ENCODE measurements around the gene MGRN1.

The MGRN1 gene

GRCh38 chr16:4624015-4624826 is at the start of gene MGRN1:
TSS of gene MGRN1 (plus strand) at chr16:4624826. CDS start at chr16:4624961, 135 bp downstream.
- DNase-seq = peak; percentile 76 to 82

DNA sequence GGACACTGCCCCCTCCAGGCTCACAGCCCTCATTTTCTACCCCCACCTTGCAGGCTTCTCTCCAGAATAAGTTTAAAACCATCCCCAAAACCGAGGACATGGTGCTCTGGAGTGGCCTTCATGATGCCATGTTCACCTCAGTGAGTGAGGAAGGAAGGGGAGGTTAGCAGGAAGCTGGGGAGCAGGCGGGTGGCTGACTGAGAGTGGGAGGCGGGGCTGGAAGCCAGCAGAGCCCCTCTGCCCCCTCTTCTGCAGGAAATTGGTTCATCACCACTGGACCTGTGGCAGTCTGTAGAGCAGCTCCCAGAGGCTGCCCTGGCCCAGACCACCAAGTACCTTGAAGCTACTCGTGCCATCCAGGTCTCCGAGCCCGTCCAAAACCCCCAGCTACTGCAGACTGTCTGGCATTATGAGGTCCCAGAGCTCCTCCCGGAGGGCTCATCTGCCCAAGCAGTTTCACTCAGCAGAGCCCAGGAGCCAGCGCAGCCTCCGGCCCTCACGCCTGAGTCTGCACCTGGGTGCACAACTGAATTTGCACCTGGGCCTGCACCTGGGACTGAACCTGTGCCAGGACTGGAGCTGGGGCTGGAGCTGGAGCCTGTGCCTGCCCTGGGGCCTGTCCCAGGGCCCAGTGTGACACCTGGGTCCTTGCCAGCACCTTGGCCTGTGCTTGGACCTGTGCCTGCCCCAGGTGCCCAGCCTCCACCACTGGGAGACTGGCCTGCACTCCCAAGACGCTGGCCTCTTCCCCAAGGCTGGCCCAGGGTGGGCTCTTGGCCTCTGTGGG is 49.5 kb upstream of the MGRN1 start:
- DNase-seq = no peak

- DNase-seq = no peak
These were observed 48.6 kb upstream of the MGRN1 start for GRCh38 chr16:4576008-4576407.

DNA sequence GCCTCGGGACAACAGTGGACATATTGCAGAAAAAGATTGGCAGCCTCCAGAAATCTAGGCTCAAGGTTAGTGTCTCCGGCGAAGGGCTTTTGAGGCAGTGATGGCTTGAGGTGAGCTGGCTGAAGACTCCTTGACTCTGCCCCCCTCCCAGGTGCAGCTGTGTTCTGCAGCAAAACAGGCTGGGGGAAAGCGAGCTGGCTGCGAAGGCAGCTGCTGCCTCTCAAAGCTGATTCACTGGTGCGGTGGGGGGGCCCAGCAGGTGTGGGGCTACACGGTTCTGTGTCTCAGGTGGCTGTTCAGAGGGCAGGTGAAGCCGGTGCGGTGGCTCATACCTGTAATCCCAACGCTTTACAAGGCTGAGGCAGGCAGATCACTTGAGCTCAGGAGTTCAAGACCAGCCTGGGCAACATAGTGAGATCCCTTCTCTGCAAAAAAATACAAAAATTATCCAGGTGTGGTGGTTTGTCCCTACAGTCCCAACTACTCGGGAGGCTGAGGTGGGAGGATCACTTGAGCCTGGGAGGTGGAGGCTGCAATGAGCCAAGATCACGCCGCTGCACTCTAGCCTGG is 45.6 kb upstream of the MGRN1 start:
- no peak for DNase-seq

DNA sequence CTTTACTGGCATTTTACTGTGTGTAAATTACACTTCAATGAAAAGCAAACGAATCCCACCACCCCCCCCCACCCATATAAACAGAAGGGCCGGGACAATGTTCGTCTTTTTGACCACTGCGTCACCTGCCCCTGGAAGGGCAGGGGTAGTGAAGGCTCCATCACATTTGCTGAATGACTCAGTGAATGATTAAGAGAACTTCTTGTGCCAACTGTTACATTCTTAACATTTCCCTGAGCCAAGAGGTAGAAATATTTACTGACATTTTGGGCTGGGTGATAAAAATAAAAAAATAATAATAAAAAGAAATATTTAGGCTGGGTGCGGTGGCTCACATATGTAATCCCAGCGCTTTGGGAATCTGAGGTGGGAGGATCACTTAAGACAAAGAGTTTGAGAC is 44.4 kb upstream of the MGRN1 start:
- DNase-seq = no peak

DNA sequence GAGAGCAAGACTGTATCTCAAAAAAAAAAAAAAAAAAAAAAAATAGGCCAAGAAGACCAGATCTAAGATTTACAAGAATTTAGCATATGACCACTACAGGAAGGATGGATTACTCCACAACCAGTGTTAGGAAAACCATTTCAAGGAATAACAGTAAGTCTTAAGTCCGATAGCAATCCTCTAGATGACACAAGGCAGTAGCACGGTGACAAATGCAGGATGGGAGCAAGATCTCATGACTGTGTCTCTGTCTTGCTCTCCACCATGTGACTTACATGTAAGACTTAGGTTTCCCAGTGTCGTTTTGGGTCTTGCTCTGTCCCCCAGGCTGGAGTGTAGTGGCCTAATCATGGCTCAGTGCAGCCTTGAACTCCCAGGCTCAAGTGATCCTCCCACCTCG is 40.7 kb upstream of the MGRN1 start:
- no peak for DNase-seq

DNA sequence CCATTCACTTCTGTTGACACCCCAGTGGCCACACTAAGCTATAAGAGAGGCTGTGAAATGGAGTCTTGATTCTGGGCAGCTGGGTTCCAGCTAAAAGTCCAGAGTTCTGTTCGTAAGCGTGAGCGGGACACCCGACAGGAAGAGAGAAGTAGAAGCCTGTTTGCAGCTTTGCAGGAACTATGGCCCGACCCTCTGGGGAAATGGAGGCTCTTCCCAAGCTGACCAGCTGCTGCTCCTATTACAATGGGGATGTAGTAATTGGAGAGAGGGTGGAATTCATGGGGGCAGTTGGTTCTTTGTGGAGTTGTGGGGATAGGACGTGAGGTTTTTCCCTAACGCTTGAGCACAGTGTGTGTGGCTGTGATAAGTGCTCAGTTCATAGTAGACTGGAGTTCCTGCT is 38.3 kb upstream of the MGRN1 start:
- DNase-seq = no peak

DNA sequence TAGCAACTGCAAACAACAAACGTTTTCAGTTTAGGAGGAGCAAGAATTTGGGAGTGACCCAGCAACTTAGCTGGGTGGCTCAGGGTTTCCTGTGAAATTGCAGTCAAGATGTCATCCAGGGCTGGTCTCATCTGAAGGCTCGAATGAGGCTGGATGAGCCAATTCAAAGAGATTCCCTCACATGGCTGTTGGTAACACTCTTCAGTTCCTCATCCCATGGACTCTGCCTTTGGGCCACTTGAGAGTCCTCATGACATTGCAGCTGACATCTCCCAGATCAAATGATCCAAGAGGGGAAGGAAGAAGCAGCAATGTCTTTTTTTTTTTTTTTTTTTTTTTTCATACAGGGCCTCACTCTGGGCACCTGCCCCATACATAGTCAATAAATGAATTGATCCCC is 36.2 kb upstream of the MGRN1 start:
- DNase-seq = no peak

DNA sequence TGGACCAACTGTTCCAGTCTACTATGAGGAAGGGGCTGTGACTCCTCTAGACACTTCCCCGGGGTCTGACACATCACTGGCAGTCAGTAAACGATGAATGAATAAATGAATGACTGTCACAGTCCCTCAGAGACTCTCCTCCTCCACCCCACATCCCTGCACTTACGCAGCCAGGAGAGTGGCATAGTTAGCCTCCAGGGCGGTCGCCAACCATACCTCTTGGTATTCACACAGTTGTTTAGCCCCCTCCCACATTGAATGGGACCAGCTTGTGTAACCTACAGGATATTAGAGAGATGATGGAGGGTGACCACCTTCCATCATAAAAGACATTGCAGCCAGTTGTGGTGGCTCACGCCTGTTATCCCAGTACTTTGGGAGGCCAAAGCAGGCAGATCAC is 35.7 kb upstream of the MGRN1 start:
- no peak for DNase-seq

DNA sequence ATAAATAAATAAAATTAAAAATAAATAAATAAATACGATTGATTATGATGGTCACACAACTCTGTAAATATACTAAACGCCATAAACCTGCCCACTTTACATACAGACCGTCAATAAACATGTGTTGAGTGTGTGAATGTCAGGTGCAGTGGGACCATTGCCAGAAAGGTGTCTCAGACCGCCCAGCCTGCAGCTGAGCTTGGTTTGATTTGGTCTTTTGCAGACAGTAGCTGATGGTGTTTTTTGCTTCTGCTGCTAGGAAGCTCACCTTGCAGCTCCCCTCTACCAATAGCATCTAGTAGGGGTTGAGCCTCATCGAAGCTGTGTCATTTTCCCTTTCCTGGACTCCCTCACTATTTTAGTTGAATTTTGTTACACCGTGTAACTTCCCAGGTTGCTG is 33.4 kb upstream of the MGRN1 start:
- DNase-seq = no peak

DNA sequence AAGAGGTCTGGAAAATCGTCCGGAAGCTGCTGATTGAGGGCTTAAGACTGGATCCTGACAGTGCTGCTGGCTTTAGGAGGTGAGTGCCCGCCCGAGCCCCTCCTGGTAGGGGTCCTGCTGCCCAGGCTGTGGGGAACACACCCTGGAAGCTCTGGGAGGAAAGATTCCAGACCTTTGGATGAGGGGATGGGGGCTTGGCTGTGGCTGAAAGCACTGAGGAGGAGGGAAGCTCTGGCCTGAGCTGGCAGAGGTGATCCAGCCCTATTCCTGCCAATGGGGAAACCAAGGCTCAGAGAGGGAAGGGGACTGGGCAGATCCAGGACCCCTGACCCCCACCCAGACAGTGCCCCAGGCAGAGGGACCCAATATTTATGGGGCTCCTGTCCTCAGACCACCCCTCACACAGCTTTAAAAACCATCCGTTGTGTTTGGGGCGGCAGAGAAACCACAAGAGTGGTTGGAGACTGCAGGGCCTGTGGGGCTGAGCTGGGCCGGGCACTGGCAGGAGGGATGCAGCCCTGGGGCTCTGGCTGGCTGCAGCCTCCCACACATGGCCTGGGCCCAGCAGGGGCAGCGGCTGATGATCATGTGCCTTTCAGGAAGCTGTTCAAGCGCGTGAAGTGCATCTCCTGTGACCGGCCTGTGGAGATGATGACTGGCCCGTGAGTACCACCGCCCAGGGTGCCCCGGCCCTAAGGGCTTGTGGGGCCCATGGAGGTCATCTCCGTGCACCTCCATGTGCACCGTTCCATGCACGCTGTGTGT is 32.7 kb upstream of the MGRN1 start:
- DNase-seq = no peak

GRCh38 chr16:4593086-4593485 is 31.5 kb upstream of the MGRN1 start:
- no peak for DNase-seq

- no peak for DNase-seq
These were observed 29.9 kb upstream of the MGRN1 start for GRCh38 chr16:4594433-4595410.

DNA sequence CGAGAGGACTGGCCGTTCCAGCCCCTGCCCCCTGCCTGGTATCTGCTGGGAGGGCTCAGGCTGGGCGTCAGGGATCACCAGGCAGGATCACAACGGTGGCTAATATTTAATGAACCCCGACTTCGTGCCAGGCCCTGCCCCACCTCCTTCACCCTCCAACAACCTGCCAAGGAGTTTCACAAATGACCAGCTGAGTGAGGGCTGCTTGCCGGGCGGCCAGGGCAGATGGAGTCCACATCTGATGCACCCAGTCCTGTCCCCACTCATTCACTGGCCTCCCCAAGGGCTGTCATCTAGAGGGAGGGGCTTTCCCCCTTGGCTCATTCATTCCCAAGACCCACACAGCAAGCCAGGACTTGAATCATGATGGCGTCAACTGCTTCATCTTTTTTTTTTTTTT is 27.5 kb upstream of the MGRN1 start:
- no peak for DNase-seq

GRCh38 chr16:4599037-4599436 is 25.6 kb upstream of the MGRN1 start:
- DNase-seq = no peak

- no peak for DNase-seq
These were observed 25.1 kb upstream of the MGRN1 start for GRCh38 chr16:4599545-4599944.

- peak in 1 of 2 experiments; percentile 71 for DNase-seq
These were observed 23.4 kb upstream of the MGRN1 start for GRCh38 chr16:4601036-4601863.

DNA sequence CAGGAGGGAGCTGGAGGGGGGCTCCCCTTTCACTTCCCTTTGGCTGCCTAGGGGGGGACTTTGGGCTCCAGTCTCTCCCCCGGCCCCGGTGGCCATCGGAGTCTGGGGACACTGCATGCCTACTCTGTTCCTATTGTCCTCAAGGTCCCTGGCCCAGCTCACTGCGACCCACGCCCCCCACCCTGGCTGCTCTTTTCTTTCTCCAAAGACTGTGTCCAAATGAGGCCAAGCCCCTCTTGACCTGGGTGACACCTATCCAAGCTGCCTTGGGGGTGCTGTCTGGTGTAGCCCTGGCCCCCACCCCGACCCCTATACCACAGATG is 22.8 kb upstream of the MGRN1 start:
- DNase-seq = no peak

- no peak for DNase-seq
These were observed 22.3 kb upstream of the MGRN1 start for GRCh38 chr16:4602331-4602730.

DNA sequence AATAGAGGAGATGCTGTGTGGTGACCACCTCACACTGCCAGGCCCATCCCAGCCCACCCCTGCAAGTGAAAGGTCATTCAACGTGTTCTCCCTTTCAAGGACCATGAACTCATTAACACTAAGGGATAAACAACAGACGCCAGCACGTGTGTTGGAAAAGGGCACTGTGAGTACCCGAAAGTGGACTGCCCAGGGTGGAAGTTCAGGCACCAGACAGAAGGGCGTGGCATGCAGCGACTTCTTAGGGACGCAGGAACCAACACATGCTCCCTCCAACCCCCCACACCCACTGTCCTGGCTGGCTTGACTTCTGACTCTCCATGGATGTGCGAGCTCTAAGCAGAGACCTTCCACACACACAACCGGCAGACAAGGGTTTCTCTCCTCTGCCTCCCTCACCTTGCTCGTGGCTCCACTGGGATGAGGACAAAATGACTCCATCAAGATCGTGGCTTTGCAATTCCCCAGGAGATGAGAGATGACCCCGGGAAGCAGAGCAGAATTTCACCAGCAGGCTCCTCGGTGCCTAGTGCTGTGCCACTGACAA is 20.9 kb upstream of the MGRN1 start:
- no peak for DNase-seq

- DNase-seq = no peak
These were observed 20.2 kb upstream of the MGRN1 start for GRCh38 chr16:4604401-4604800.
